Naive thymus-derived CD4-positive, alpha-beta T cell (primary cell): ENCODE data around the gene ABL2. TPM values are rescaled to one million over a fixed set of nuclear protein-coding genes. Genes with fewer than 3 reads are reported as not detected.

Source experiments
- polyA plus RNA-seq, 2 donors: library from polyadenylated mRNA; unstranded; fragments of 300-500 nt; fragmentation: Illumina TruSeq; gene quantifications; one replicate each; pipeline ENCODE4 v1.2.3, GENCODE V29; 2021
- total RNA-seq, 6 experiments: library from RNA in 5 of 6; stranded (reverse) in 5 of 6; gene quantifications; 1 replicate in 5 of 6; 2 replicates in 1 of 6; pipeline ENCODE4 v1.2.3 and lab custom pipeline; 2021 to 2026

The ABL2 gene
- total and polyA plus RNA-seq, 7 experiments from 2014 or later, result 1.9 to 20.1 (median 17.1) TPM

Other genes with a start within 250 kb of the ABL2 start
- 10 to 100 TPM; 14.3 to 27.9 (median 25.2) TPM for gene FAM20B, start 203.8 kb downstream of the ABL2 start, total RNA-seq
- 10 to 100 TPM in 1 of 2 donors, 1 to 10 TPM in 1; 4.6 to 10.1 TPM for gene FAM20B, start 203.8 kb downstream of the ABL2 start, polyA plus RNA-seq
- gene TOR3A, start 147.6 kb downstream of the ABL2 start, total RNA-seq, result 10 to 100 TPM; 18.8 to 43.8 (median 21.7) TPM
- 10 to 100 TPM; 22.0 to 24.3 TPM for gene TOR3A, start 147.6 kb downstream of the ABL2 start, polyA plus RNA-seq
- 10 to 100 TPM; 40.6 to 52.8 (median 45.0) TPM for gene SOAT1, start 64.1 kb upstream of the ABL2 start, total RNA-seq
- gene SOAT1, start 64.1 kb upstream of the ABL2 start, polyA plus RNA-seq, result 10 to 100 TPM; 73.2 to 77.7 TPM
- gene AXDND1, start 136.3 kb upstream of the ABL2 start, total RNA-seq, result 1 to 10 TPM in 2 of 5 experiments, under 1 TPM in 1, not detected in 2; 0.98 to 2.3 (median 1.3) TPM
- not detected for gene AXDND1, start 136.3 kb upstream of the ABL2 start, polyA plus RNA-seq